Epidermal melanocyte (primary cell): Measurements from ENCODE around the gene ZNF407.

Source experiments
- DNase-seq: peaks from one replicate; pipeline ENCODE4 v3.0.0; 2011; ENCODE audit warnings: low spot score; ENCODE audit not compliant: insufficient read length

The ZNF407 gene

GRCh38 chr18:74718312-74718711 is 120.6 kb downstream of the ZNF407 start:
- DNase-seq = no peak

- no peak for DNase-seq
Measured at GRCh38 chr18:74722237-74722636, 124.6 kb downstream of the ZNF407 start.

- no peak for DNase-seq
Measured at GRCh38 chr18:74724186-74724585, 126.5 kb downstream of the ZNF407 start.

GRCh38 chr18:74725690-74726089 is 128.0 kb downstream of the ZNF407 start:
- DNase-seq = no peak

GRCh38 chr18:74728586-74728985 is 130.9 kb downstream of the ZNF407 start:
- DNase-seq = no peak

GRCh38 chr18:74731097-74731496 is 133.4 kb downstream of the ZNF407 start:
- DNase-seq = no peak

GRCh38 chr18:74732380-74732779 is 134.7 kb downstream of the ZNF407 start:
- no peak for DNase-seq

GRCh38 chr18:74733598-74733997 is 135.9 kb downstream of the ZNF407 start:
- no peak for DNase-seq

GRCh38 chr18:74734013-74734444 is 136.4 kb downstream of the ZNF407 start:
- no peak for DNase-seq

GRCh38 chr18:74739926-74740325 is 142.3 kb downstream of the ZNF407 start:
- no peak for DNase-seq

- no peak for DNase-seq
Measured at GRCh38 chr18:74742573-74743243, 145.0 kb downstream of the ZNF407 start.

GRCh38 chr18:74745633-74746403 is 148.1 kb downstream of the ZNF407 start:
- DNase-seq = no peak

GRCh38 chr18:74748809-74749208 is 151.1 kb downstream of the ZNF407 start:
- no peak for DNase-seq

GRCh38 chr18:74758995-74759394 is 161.3 kb downstream of the ZNF407 start:
- DNase-seq = no peak

GRCh38 chr18:74760026-74760425 is 162.4 kb downstream of the ZNF407 start:
- DNase-seq = no peak

GRCh38 chr18:74760436-74760835 is 162.8 kb downstream of the ZNF407 start:
- DNase-seq = no peak

GRCh38 chr18:74766251-74766650 is 168.6 kb downstream of the ZNF407 start:
- DNase-seq = no peak

GRCh38 chr18:74768096-74768495 is 170.4 kb downstream of the ZNF407 start:
- no peak for DNase-seq

GRCh38 chr18:74773171-74773624 is 175.5 kb downstream of the ZNF407 start:
- DNase-seq = no peak

GRCh38 chr18:74774486-74774885 is 176.8 kb downstream of the ZNF407 start:
- DNase-seq = no peak

- DNase-seq = no peak
Measured at GRCh38 chr18:74775239-74775638, 177.6 kb downstream of the ZNF407 start.

- no peak for DNase-seq
Measured at GRCh38 chr18:74778191-74778847, 180.6 kb downstream of the ZNF407 start.
